H9 (cell line): ENCODE measurements around the gene NECTIN1. TPM values are rescaled to one million over a fixed set of nuclear protein-coding genes. Genes with fewer than 3 reads are reported as not detected.

ENCODE experiments used
- DNase-seq: peaks from one replicate; pipeline ENCODE4 v3.0.0-alpha.2; 2017
- H2AFZ ChIP-seq: one replicate; pipeline ENCODE4 v1.6.1; 2013; ENCODE audit warnings: mild to moderate bottlenecking, low read length, control low read depth, moderate library complexity
- H2AK5ac ChIP-seq: 2 replicates; pipeline ENCODE4 v1.6.1; 2013; ENCODE audit warnings: low read length, control low read depth, mixed read lengths; ENCODE audit not compliant: insufficient read length
- H2BK120ac ChIP-seq: one replicate; pipeline ENCODE4 v1.6.1; 2013; ENCODE audit warnings: low read depth, mild to moderate bottlenecking, low read length, control low read depth, inconsistent platforms; ENCODE audit not compliant: poor library complexity, severe bottlenecking
- H2BK12ac ChIP-seq: 2 replicates; pipeline ENCODE4 v1.6.1; 2013; ENCODE audit warnings: low read length, control low read depth, mixed read lengths, low read depth; ENCODE audit not compliant: insufficient read length
- H2BK15ac ChIP-seq: 2 replicates; pipeline ENCODE4 v1.6.1; 2013; ENCODE audit warnings: low read depth, low read length, control low read depth
- H2BK20ac ChIP-seq: one replicate; pipeline ENCODE4 v1.6.1; 2013; ENCODE audit warnings: low read depth, mild to moderate bottlenecking, low read length, control low read depth, inconsistent platforms; ENCODE audit not compliant: poor library complexity, severe bottlenecking
- H2BK5ac ChIP-seq: 2 replicates; pipeline ENCODE4 v1.6.1; 2013; ENCODE audit warnings: low read length, control low read depth, mixed read lengths; ENCODE audit not compliant: insufficient read length
- H3K14ac ChIP-seq: 2 replicates; pipeline ENCODE4 v1.6.1; 2013; ENCODE audit warnings: low read length, control low read depth; ENCODE audit not compliant: insufficient read depth
- H3K18ac ChIP-seq: 2 replicates; pipeline ENCODE4 v1.6.1; 2013; ENCODE audit warnings: low read depth, mild to moderate bottlenecking, mixed read lengths, low read length, control low read depth; ENCODE audit not compliant: insufficient read length
- H3K23ac ChIP-seq: 2 replicates; pipeline ENCODE4 v1.6.1; 2013; ENCODE audit warnings: low read length, control low read depth, mixed read lengths, low read depth; ENCODE audit not compliant: insufficient read length
- H3K23me2 ChIP-seq: 2 replicates; pipeline ENCODE4 v1.6.1; 2013; ENCODE audit warnings: low read depth, mild to moderate bottlenecking, mixed read lengths, low read length, control low read depth; ENCODE audit not compliant: insufficient read length, poor library complexity, severe bottlenecking
- H3K27ac ChIP-seq: 2 replicates; pipeline ENCODE4 v1.5.1; 2013; ENCODE audit warnings: low read length, control low read depth, mixed read lengths, low read depth; ENCODE audit not compliant: insufficient read length
- H3K27me3 ChIP-seq: 2 replicates; pipeline ENCODE4 v1.6.1; 2013; ENCODE audit warnings: low read length, control low read depth, inconsistent platforms; ENCODE audit not compliant: insufficient read depth
- H3K4ac ChIP-seq: 2 replicates; pipeline ENCODE4 v1.6.1; 2013; ENCODE audit warnings: low read depth, mild to moderate bottlenecking, control low read depth, inconsistent platforms, low read length, moderate library complexity
- H3K4me1 ChIP-seq: 2 replicates; pipeline ENCODE4 v1.6.1; 2013; ENCODE audit warnings: low read length, control low read depth, inconsistent platforms; ENCODE audit not compliant: insufficient read depth
- H3K4me2 ChIP-seq: 2 replicates; pipeline ENCODE4 v1.6.1; 2013; ENCODE audit warnings: low read length, control low read depth, mixed read lengths; ENCODE audit not compliant: insufficient read length, insufficient read depth
- H3K56ac ChIP-seq: 2 replicates; pipeline ENCODE4 v1.6.1; 2013; ENCODE audit warnings: low read depth, mild to moderate bottlenecking, mixed read lengths, low read length, control low read depth; ENCODE audit not compliant: insufficient read length
- H3K79me1 ChIP-seq: 2 replicates; pipeline ENCODE4 v1.6.1; 2013; ENCODE audit warnings: low read depth, mild to moderate bottlenecking, moderate library complexity, low read length, control low read depth, inconsistent platforms; ENCODE audit not compliant: insufficient read depth, poor library complexity, severe bottlenecking
- H3K79me2 ChIP-seq: 2 replicates; pipeline ENCODE4 v1.6.1; 2013; ENCODE audit warnings: low read length, control low read depth, inconsistent platforms; ENCODE audit not compliant: insufficient read depth
- H3K9ac ChIP-seq: 2 replicates; pipeline ENCODE4 v1.6.1; 2013; ENCODE audit warnings: low read length, control low read depth, mixed read lengths; ENCODE audit not compliant: insufficient read length; ENCODE audit errors: extremely low read depth
- H3K9me3 ChIP-seq: one replicate; pipeline ENCODE4 v1.6.1; 2013; ENCODE audit warnings: low read depth, low read length, inconsistent platforms; ENCODE audit not compliant: control insufficient read depth
- H3T11ph ChIP-seq: one replicate; pipeline ENCODE4 v1.6.1; 2013; ENCODE audit warnings: mild to moderate bottlenecking, low read length, control low read depth, inconsistent platforms
- H4K20me1 ChIP-seq: one replicate; pipeline ENCODE4 v1.6.1; 2013; ENCODE audit not compliant: control insufficient read depth, insufficient read length, insufficient read depth
- H4K5ac ChIP-seq: 2 replicates; pipeline ENCODE4 v1.6.1; 2013; ENCODE audit warnings: low read depth, mild to moderate bottlenecking, mixed read lengths, low read length, control low read depth; ENCODE audit not compliant: insufficient read length
- H4K8ac ChIP-seq: replicated peaks from 2 replicates; pipeline ENCODE4 v1.6.1; 2013; ENCODE audit warnings: low read length, control low read depth, mixed read lengths, low read depth; ENCODE audit not compliant: insufficient read length
- H4K91ac ChIP-seq: 2 replicates; pipeline ENCODE4 v1.6.1; 2013; ENCODE audit warnings: low read depth, mild to moderate bottlenecking, moderate library complexity, mixed read lengths, low read length, control low read depth; ENCODE audit not compliant: insufficient read length
- H3K27ac Mint-ChIP-seq, 3 experiments: 2 replicates in 2 of 3; 3 replicates in 1 of 3; pipeline ENCODE4 v1.8.0; 2020 to 2021; ENCODE audit warnings: mixed read lengths in 3 of 3, mild to moderate bottlenecking in 1 of 3, moderate library complexity in 1 of 3
- H3K27me3 Mint-ChIP-seq: 2 replicates; pipeline ENCODE4 v1.8.0; 2021; ENCODE audit warnings: low read depth, mild to moderate bottlenecking, moderate library complexity, mixed read lengths
- H3K36me3 Mint-ChIP-seq, 3 experiments: 2 replicates in 2 of 3; 3 replicates in 1 of 3; pipeline ENCODE4 v1.8.0; 2020 to 2021; ENCODE audit warnings: low read depth in 3 of 3, mixed read lengths in 3 of 3; ENCODE audit not compliant: insufficient read depth in 1 of 3
- H3K4me1 Mint-ChIP-seq, 2 experiments: 2 replicates each; pipeline ENCODE4 v1.8.0; 2020; ENCODE audit warnings: mixed read lengths in 2 of 2
- H3K4me3 Mint-ChIP-seq, 2 experiments: 2 replicates in 1 of 2; 3 replicates in 1 of 2; pipeline ENCODE4 v1.8.0; 2020 to 2021; ENCODE audit warnings: mild to moderate bottlenecking in 2 of 2, mixed read lengths in 2 of 2, moderate library complexity in 1 of 2
- H3K9me3 Mint-ChIP-seq, 2 experiments: 2 replicates in 1 of 2; 3 replicates in 1 of 2; pipeline ENCODE4 v1.8.0; 2020; ENCODE audit warnings: mild to moderate bottlenecking in 2 of 2, mixed read lengths in 2 of 2, moderate library complexity in 1 of 2
- CTCF ChIP-seq: fragments of 200-600 bp; sonication (generic); conservative IDR thresholded peaks from 3 replicates; pipeline ENCODE4 v1.8.0; 2021; ENCODE audit warnings: antibody characterized with exemption, mild to moderate bottlenecking
- WGBS: extraction: QIAGEN DNeasy Blood & Tissue Kit; methylation state at CpG from one replicate; pipeline ENCODE4 v1.1.7; 2013; ENCODE audit warnings: missing lambda C conversion rate, low lambda C conversion rate, mixed read lengths; ENCODE audit not compliant: insufficient read length; ENCODE audit errors: extremely low coverage; 5-methylcytosine and 5-hydroxymethylcytosine counted together
- total RNA-seq: library from RNA; stranded (reverse); gene quantifications from 2 replicates; pipeline ENCODE4 v1.2.1, GENCODE V29; 2021

Gene NECTIN1
- total RNA-seq, 1 experiment from 2014 or later, result 113 TPM

DNA sequence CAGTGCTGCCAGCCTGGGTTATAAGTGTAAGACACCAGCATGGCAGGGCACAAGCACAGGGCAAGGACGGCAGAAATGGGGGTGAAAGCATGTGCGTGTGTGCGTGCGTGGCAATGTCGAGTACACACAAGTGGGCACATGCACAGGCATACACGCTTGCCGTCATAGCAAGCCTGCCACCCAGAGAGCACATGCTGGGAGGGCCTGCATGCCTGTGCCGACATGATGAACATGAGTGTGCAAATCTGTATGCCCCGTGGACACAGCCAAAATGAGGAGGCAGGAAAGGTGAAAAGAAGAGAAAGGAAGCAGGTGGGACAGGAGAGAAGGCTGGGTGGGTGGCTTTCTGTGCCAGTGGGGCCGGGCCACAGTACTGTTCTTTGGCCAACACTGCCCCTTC, 62.9 kb downstream of the NECTIN1 start:
- Histone ChIP-seq H3K27ac (no peak overlapping the region), H3K4me1 (no peaks in the 10 kb centered on the region; the same call in 1 of the 2 replicates), H2AFZ (no peak overlapping the region), H3K9ac (no peak overlapping the region), H4K8ac (no peak overlapping the region), H3T11ph (no peak overlapping the region), H3K23me2 (no peaks in the 10 kb centered on the region), H4K91ac (no peak overlapping the region), H2BK12ac (no peak overlapping the region), H3K18ac (no peak overlapping the region), H2BK5ac (no peak overlapping the region), H2AK5ac (no peak overlapping the region), H4K5ac (no peak overlapping the region), H3K4me2 (no peak overlapping the region), H2BK20ac (no peak overlapping the region), H3K9me3 (no peaks in the 10 kb centered on the region), H2BK15ac (no peak overlapping the region), H3K4ac (no peak overlapping the region), H3K79me2 (no peaks in the 10 kb centered on the region), H4K20me1 (no peaks in the 10 kb centered on the region), H3K79me1 (no peaks in the 10 kb centered on the region), H2BK120ac (no peak overlapping the region), H3K56ac (no peak overlapping the region), H3K14ac (no peak overlapping the region), H3K23ac (no peak overlapping the region), H3K27me3 (no peaks in the 10 kb centered on the region)
- Mint-ChIP-seq H3K27me3 (no peaks in the 10 kb centered on the region), H3K9me3 (no peaks in the 10 kb centered on the region), H3K36me3 (peaks cover 5 to 64% (median 28%) of the 10 kb centered on the region in 3 experiments; a peak in 6 of 7 replicates), H3K27ac (peak overlapping the region in 1 of 3 experiments; percentile 65; a peak in 2 of 7 replicates), H3K4me1 (peaks cover 25 to 26% of the 10 kb centered on the region in 2 experiments), H3K4me3 (no peak overlapping the region; a peak in 1 of 5 replicates)
- WGBS, result no CpG with 5 or more reads among the region's 10 CpGs
- no peak for TF ChIP-seq CTCF
- DNase-seq, result no peak
